C4-2B (cell line): Measurements from ENCODE around the gene CEACAM20.
"Not testable (repeated sequence)": the region's sequence is repeated elsewhere in the genome, so short reads cannot be mapped to it uniquely, and the experiment has no call there.

Experiments used
- H3K27ac ChIP-seq: fragments of 450-650 bp; 2 replicates; pipeline ENCODE4 v1.5.1; 2017
- ZFX ChIP-seq: fragments of 450-650 bp; IDR thresholded peaks from 2 replicates; pipeline ENCODE4 v1.6.1; 2017
- TF ChIP-seq, protein P1 (sequence below): fragments of 450-650 bp; conservative IDR thresholded peaks from 2 replicates; pipeline ENCODE4 v1.5.1; 2017; ENCODE audit warnings: mild to moderate bottlenecking

Gene CEACAM20

DNA sequence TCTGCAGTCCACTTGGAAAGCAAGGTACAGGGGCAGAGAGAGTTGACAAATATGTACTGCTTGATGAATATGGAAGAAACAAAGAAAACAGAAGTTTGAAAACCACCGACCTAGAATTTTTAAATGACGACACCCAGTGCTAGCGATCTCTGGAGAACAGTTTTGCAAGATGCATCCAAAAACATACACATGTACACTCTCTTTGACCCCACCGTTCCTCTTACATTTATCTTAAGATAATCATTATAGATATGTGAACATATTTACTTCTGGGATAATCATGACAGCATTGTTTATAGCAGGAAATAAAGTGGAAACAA is 43.1 kb upstream of the CEACAM20 start:
- H3K27ac ChIP-seq, result no peak overlapping the region
- TF ChIP-seq, protein P1, sequence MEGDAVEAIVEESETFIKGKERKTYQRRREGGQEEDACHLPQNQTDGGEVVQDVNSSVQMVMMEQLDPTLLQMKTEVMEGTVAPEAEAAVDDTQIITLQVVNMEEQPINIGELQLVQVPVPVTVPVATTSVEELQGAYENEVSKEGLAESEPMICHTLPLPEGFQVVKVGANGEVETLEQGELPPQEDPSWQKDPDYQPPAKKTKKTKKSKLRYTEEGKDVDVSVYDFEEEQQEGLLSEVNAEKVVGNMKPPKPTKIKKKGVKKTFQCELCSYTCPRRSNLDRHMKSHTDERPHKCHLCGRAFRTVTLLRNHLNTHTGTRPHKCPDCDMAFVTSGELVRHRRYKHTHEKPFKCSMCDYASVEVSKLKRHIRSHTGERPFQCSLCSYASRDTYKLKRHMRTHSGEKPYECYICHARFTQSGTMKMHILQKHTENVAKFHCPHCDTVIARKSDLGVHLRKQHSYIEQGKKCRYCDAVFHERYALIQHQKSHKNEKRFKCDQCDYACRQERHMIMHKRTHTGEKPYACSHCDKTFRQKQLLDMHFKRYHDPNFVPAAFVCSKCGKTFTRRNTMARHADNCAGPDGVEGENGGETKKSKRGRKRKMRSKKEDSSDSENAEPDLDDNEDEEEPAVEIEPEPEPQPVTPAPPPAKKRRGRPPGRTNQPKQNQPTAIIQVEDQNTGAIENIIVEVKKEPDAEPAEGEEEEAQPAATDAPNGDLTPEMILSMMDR, result no peak
- TF ChIP-seq ZFX, result no peak

DNA sequence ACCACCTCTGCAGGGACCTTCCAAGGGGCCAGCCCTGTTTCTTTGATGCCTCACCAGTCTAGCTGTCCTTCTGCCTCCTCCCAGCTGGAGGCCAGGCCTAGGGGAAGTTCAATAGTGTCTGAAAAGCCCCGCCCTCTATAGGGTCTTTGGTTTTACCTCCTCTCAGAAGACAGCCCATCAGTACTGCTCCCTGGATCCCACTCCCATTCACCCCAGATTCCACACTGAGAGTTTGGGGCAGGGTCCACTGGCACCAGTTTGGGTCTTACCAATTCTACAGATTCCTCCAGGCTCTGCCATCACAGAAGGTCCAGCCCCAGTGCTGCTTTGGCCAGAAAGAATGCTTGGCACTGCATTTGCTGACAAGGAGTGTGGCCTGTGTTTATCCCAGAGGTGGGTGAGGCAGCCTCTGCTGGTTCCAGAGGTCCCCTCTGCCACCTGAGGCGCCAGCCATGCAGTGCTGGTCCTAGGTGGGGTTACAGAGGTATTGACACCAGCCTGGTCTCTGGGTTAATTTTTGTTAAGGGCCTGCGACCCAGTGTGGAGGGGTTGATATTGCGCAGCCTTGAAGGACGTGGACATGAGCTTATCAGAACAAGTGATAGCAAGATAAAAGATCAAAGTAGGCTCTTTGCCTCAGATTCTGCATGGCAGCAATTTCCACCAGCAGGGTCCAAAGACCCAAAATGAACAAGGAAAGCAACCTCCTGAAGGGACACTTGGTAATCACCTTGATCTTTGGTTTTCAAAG is 42.5 kb upstream of the CEACAM20 start:
- TF ChIP-seq, protein P1, result no peak
- H3K27ac ChIP-seq, result no peak overlapping the region

DNA sequence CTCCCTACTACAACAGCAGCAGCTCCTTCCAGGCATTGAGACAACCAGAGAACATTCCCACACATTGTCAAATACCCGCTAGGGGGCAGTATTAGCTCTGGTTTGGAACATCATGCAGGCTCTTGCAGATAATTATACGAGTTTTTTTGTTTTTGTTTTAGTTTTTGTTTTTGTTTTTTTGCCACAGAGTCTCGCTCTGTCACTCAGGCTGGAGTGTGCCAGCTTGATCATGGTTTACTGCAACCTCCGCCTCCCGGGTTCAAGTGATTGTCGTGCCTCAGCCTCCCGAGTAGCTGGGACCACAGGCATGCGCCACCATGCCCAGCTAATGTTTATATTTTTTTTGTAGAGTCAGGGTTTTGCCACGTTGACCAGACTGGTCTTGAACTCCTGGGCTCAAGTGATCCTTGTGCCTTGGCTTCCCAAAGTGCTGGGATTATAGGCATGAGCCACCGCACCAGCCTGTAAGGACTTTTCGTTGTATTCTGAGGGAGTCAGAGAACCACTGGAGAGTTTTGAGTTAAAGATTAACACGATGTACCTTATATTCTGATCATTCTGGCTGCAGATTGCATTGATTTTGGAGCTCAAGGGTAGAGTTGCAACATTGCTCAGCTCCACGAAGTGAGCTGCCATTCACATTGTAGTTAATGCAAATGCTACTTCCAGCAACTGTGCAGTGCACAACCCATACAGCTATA is 41.7 kb upstream of the CEACAM20 start:
- H3K27ac ChIP-seq, result no peak overlapping the region
- TF ChIP-seq ZFX, result no peak
- TF ChIP-seq, protein P1, result peak; percentile 74

DNA sequence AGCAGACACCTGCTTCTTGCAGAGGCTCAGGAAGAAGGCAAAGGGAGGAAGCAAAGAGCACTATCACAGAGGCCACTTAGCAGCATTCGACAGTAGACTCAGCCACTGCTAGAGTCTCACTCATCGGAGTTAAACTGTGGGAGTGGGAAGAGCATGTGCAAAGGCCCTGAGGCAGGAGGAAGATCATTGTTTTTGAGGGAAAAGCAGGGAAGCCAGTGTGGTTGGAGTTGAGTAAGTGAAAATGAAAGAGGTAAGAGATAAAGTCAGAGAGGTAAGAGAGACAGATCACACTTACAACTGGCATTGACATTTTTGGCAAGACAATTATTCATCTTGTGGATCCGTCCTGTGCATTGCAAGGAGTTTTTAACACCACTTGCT is 41.1 kb upstream of the CEACAM20 start:
- TF ChIP-seq ZFX, result no peak
- TF ChIP-seq, protein P1, result no peak
- no peak overlapping the region for H3K27ac ChIP-seq

DNA sequence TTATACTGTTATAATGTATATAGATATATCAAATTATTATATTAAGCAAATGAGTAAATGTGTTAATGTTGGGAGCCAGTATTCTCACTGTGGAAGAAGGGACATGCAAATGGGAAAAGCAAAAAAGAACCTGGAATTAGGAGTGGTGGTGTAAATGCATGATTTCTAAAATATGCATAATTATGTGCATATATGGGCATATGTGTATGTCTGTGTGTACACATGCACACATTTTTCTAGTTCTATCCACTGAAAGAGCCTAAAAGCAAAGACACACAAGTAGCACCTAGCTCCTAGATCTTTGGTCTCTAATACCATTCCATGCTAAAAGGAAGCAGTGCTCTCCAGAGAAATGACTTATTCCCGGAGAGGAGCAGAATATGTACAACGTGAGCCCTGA is 38.3 kb upstream of the CEACAM20 start:
- H3K27ac ChIP-seq, result no peak overlapping the region
- TF ChIP-seq, protein P1, result no peak
- TF ChIP-seq ZFX, result no peak

DNA sequence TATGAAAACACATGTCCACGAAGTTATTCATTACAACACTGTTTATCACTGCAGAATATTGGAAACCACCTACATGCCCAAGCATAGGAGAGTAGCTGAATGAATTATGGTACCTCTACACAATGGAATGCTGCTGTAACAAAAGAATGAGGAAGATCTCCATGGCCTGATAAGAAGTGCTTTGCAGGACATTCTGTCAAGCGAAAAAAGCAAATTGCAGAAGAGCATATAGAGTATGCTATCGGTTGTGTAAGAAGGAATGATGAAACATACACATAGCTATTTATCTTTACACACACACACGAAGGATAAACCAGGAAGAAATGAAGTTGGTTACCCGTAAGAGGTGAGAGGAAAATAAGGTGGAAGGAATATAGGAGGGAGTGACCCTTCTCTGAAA is 37.5 kb upstream of the CEACAM20 start:
- no peak overlapping the region for H3K27ac ChIP-seq
- TF ChIP-seq, protein P1, result no peak
- no peak for TF ChIP-seq ZFX

DNA sequence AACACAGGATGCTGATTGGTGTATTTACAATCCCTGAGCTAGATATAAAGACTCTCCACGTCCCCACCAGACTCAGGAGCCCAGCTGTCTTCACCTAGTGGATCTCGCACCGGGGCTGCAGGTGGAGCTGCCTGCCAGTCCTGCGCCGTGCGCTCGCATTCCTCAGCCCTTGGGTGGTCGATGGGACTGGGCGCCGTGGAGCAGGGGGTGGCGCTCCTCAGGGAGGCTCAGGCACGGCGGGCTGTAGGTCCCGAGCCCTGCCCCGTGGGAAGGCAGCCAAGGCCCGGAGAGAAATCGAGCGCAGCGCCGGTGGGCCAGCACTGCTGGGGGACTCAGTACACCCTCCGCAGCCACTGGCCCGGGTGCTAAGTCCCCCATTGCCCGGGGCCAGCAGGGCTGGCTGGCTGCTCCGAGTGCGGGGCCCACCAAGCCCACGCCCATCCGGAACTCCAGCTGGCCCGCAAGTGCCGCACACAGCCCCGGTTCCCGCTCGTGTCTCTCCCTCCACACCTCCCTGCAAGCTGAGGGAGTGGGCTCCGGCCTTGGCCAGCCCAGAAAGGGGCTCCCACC is 33.7 kb upstream of the CEACAM20 start:
- not testable (repeated sequence) for H3K27ac ChIP-seq
